Measurements from ENCODE around the gene FOXP2. TPM values are rescaled to one million over a fixed set of nuclear protein-coding genes. Genes with fewer than 3 reads are reported as not detected.
"Not testable (repeated sequence)": the region's sequence is repeated elsewhere in the genome, so short reads cannot be mapped to it uniquely, and the experiment has no call there.

The FOXP2 gene
- total RNA-seq, 1 experiment from 2014 or later, result not detected

DNA sequence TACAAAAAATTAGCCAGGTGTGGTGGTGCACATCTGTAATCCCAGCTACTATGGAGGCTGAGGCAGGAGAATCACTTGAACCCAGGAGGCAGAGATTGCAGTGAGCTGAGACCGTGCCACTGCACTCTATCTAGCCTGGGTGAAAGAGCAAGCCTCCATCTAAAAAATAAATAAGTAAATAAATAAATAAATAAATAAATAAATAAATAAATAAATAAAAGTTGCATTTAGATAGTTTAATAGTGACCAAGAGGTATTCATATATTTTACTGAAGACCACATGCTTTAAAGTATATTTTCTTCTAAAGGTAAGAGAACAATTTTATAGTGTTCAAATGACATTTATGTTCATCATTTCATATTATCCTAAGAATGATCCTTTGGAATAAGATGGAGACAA lies 82.9 kb downstream of the FOXP2 start:
- H3K4me3 ChIP-seq (ENCODE audit: low read length); H3K79me2 ChIP-seq (ENCODE audit: low read length); DNase-seq; H3K9me2 ChIP-seq (replicated peaks; ENCODE audit: insufficient read depth, low read length); H3K27ac ChIP-seq (ENCODE audit: low read length); H3K9ac ChIP-seq (ENCODE audit: low read length); H3K4me2 ChIP-seq (ENCODE audit: low read depth, low read length, poor library complexity, severe bottlenecking); H3K36me3 ChIP-seq (ENCODE audit: insufficient read depth, low read length); H3K4me1 ChIP-seq (ENCODE audit: low read length); H3K27me3 ChIP-seq (ENCODE audit: low read length); H2AFZ ChIP-seq (ENCODE audit: low read length); H4K20me1 ChIP-seq (ENCODE audit: insufficient read depth, low read depth, low read length): not testable (repeated sequence)
- H3K9me3 ChIP-seq (ENCODE audit: low read length), result peaks cover 16% of the 10 kb centered on the region

DNA sequence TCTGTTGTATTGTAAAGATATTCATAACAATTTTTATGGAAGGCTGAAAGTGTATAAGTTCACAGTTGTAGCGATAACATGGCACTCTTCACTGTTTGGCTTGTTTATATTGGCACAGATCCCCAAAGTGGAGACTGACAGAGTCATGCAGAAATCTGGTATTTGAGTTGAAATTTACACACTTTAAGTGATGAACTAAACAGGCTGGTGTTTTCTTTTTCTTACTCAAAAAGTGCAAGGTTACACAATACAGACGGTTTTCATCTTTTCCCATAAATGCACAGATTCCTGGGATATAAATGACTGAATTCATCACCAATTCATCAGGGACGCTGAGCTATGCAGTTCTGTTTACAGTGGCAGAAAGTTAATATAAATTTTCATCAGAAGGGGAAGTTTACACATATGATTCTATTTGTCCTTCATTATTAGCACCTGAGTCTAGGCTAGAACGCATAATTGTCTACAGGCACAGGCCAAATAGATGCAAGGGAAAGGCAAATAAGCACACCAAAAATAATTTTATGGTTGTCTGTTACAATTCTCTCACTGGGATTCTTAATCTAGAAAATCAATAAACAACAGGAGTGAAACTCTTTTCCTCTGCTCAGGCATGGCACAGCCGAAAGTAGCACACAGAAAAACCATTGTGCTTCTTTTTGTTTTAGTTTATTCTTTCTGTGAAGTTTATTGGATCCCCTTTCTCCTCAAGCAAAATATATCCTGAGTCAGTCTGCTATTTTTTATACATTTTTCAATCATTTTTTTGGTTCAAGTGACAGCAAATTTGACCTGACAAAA lies 88.0 kb downstream of the FOXP2 start:
- no peaks in the 10 kb centered on the region for H3K9me2 ChIP-seq (replicated peaks; ENCODE audit: insufficient read depth, low read length)
- no peaks in the 10 kb centered on the region for H3K27me3 ChIP-seq (ENCODE audit: low read length)
- no peaks in the 10 kb centered on the region for H3K4me1 ChIP-seq (ENCODE audit: low read length)
- no peak for DNase-seq
- H3K36me3 ChIP-seq (ENCODE audit: insufficient read depth, low read length), result no peaks in the 10 kb centered on the region
- no peak overlapping the region for H3K4me2 ChIP-seq (ENCODE audit: low read depth, low read length, poor library complexity, severe bottlenecking)
- H4K20me1 ChIP-seq (ENCODE audit: insufficient read depth, low read depth, low read length), result no peaks in the 10 kb centered on the region
- no peak overlapping the region for H3K4me3 ChIP-seq (ENCODE audit: low read length)
- no peaks in the 10 kb centered on the region for H3K79me2 ChIP-seq (ENCODE audit: low read length)
- no peak overlapping the region for H3K9ac ChIP-seq (ENCODE audit: low read length)
- H3K27ac ChIP-seq (ENCODE audit: low read length), result no peak overlapping the region
- peaks cover 26% of the 10 kb centered on the region for H3K9me3 ChIP-seq (ENCODE audit: low read length)
- no peak overlapping the region for H2AFZ ChIP-seq (ENCODE audit: low read length)

DNA sequence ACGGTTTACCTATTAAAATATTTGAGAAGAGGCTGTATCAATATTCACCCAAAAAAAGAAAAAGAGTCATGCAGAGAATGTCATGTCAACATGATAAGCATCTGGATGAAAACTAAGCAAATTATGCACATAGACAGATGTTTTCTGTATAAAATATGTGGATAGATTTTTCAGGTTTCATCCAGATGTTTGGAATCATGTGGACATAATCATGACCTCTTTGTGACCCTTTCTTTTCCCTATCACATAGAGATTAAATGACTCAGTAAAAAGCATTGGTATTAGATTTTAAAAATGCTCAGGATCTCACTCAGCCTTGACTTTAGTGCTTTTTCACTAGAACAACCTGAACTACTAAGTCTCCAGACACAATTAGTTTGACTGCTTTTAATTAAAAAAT lies 90.0 kb downstream of the FOXP2 start:
- no peak for DNase-seq
- no peaks in the 10 kb centered on the region for H3K36me3 ChIP-seq (ENCODE audit: insufficient read depth, low read length)
- no peaks in the 10 kb centered on the region for H4K20me1 ChIP-seq (ENCODE audit: insufficient read depth, low read depth, low read length)
- H3K9me3 ChIP-seq (ENCODE audit: low read length), result peaks cover 26% of the 10 kb centered on the region; the same call in 1 of the 2 replicates
- H3K9ac ChIP-seq (ENCODE audit: low read length), result no peak overlapping the region
- H3K27ac ChIP-seq (ENCODE audit: low read length), result no peak overlapping the region
- H3K79me2 ChIP-seq (ENCODE audit: low read length), result no peaks in the 10 kb centered on the region
- H3K4me3 ChIP-seq (ENCODE audit: low read length), result no peak overlapping the region
- H3K9me2 ChIP-seq (replicated peaks; ENCODE audit: insufficient read depth, low read length), result no peaks in the 10 kb centered on the region
- no peak overlapping the region for H3K4me2 ChIP-seq (ENCODE audit: low read depth, low read length, poor library complexity, severe bottlenecking)
- no peak overlapping the region for H2AFZ ChIP-seq (ENCODE audit: low read length)
- no peaks in the 10 kb centered on the region for H3K4me1 ChIP-seq (ENCODE audit: low read length)
- no peaks in the 10 kb centered on the region for H3K27me3 ChIP-seq (ENCODE audit: low read length)

DNA sequence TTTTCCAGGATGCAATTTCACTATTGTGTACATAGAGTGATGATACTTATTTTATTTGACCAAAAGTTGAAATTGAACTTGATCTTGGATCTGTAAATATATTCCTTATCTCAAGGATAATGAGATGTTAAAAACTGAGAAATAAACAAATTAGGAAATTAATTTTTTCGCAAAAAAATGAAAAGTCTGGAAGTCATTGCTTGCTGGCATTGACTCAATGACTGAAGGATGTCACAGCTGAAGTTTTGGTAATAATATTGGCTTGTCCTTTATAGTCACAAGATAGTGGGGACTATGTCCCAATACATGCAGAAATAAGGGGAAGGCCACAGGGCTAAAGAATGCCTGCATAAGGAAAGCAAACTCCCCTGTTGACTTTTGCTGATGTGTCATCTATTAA lies 92.8 kb downstream of the FOXP2 start:
- Histone ChIP-seq H3K4me1 (ENCODE audit: low read length) (no peaks in the 10 kb centered on the region), H3K27ac (ENCODE audit: low read length) (no peak overlapping the region), H3K27me3 (ENCODE audit: low read length) (no peaks in the 10 kb centered on the region), H2AFZ (ENCODE audit: low read length) (no peak overlapping the region), H3K79me2 (ENCODE audit: low read length) (no peaks in the 10 kb centered on the region), H3K9me3 (ENCODE audit: low read length) (peaks cover 32% of the 10 kb centered on the region), H3K9me2 (replicated peaks; ENCODE audit: insufficient read depth, low read length) (no peaks in the 10 kb centered on the region), H4K20me1 (ENCODE audit: insufficient read depth, low read depth, low read length) (no peaks in the 10 kb centered on the region), H3K4me3 (ENCODE audit: low read length) (no peak overlapping the region), H3K36me3 (ENCODE audit: insufficient read depth, low read length) (no peaks in the 10 kb centered on the region), H3K4me2 (ENCODE audit: low read depth, low read length, poor library complexity, severe bottlenecking) (no peak overlapping the region), H3K9ac (ENCODE audit: low read length) (no peak overlapping the region)
- no peak for DNase-seq

DNA sequence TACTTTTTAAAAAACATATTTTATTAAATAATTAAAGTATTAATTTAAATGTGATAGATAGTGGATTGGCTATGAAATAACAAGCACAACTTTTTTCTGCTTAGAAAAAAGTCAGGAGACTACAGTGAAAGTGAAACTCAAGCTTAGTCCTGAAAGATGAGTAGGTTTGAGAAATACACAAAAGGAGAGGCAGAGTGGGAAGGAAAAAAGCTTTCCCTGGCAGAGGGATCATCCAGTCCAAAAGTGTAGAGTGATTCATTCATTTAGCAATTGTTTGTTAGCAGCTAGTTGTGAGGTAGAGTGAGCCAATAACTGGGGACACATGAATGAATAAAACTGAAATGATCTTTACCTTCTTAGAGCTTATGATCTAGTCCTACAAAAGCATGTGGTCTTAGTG lies 93.5 kb downstream of the FOXP2 start:
- Histone ChIP-seq H3K79me2 (ENCODE audit: low read length) (no peaks in the 10 kb centered on the region), H3K9me3 (ENCODE audit: low read length) (peaks cover 29% of the 10 kb centered on the region), H3K36me3 (ENCODE audit: insufficient read depth, low read length) (no peaks in the 10 kb centered on the region), H3K4me2 (ENCODE audit: low read depth, low read length, poor library complexity, severe bottlenecking) (no peak overlapping the region), H3K9me2 (replicated peaks; ENCODE audit: insufficient read depth, low read length) (no peaks in the 10 kb centered on the region), H3K27me3 (ENCODE audit: low read length) (no peaks in the 10 kb centered on the region), H4K20me1 (ENCODE audit: insufficient read depth, low read depth, low read length) (no peaks in the 10 kb centered on the region), H3K9ac (ENCODE audit: low read length) (no peak overlapping the region), H3K4me3 (ENCODE audit: low read length) (no peak overlapping the region), H3K4me1 (ENCODE audit: low read length) (no peaks in the 10 kb centered on the region), H3K27ac (ENCODE audit: low read length) (no peak overlapping the region), H2AFZ (ENCODE audit: low read length) (no peak overlapping the region)
- DNase-seq, result no peak

DNA sequence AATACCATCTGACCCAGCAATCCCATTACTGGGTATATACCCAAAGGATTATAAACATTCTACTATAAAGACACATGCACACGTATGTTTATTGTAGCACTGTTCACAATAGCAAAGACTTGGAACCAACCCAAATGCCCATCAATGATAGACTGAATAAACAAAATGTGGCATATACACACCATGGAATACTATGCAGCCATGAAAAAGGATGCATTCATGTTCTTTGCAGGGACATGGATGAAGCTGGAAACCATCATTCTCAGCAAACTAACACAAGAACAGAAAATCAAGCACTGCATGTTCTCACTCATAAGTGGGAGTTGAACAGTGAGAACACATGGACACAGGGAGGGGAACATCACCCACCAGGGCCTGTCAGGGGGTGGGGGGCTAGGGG lies 96.2 kb downstream of the FOXP2 start:
- H3K9me2 ChIP-seq (replicated peaks; ENCODE audit: insufficient read depth, low read length); H2AFZ ChIP-seq (ENCODE audit: low read length); H3K9ac ChIP-seq (ENCODE audit: low read length); H3K4me3 ChIP-seq (ENCODE audit: low read length); H3K27me3 ChIP-seq (ENCODE audit: low read length); H3K27ac ChIP-seq (ENCODE audit: low read length); H3K4me1 ChIP-seq (ENCODE audit: low read length); H3K79me2 ChIP-seq (ENCODE audit: low read length); H4K20me1 ChIP-seq (ENCODE audit: insufficient read depth, low read depth, low read length); DNase-seq; H3K4me2 ChIP-seq (ENCODE audit: low read depth, low read length, poor library complexity, severe bottlenecking); H3K36me3 ChIP-seq (ENCODE audit: insufficient read depth, low read length): not testable (repeated sequence)
- H3K9me3 ChIP-seq (ENCODE audit: low read length), result peaks cover 27% of the 10 kb centered on the region

DNA sequence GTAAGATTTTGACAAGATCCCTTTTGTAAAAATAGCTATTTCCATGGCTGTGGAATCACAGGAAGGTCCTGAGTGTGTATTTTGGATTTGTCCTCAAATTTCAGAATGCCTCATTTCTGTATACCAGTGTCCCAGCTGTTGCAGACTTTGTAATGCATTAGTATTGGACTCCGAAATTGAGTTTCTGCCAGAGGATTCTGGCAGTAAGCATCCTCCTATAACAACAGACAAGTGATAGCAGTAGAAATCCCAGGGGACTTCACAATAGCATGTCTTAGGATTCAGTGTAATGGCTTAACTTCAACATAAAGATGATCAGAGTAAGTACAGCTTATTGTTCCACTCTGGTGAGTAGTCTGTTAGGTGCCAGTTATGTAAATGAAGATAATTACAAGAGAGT lies 104.6 kb downstream of the FOXP2 start:
- Histone ChIP-seq H3K9me2 (replicated peaks; ENCODE audit: insufficient read depth, low read length) (no peaks in the 10 kb centered on the region), H3K4me1 (ENCODE audit: low read length) (no peaks in the 10 kb centered on the region), H3K36me3 (ENCODE audit: insufficient read depth, low read length) (no peaks in the 10 kb centered on the region), H3K9me3 (ENCODE audit: low read length) (peaks cover 11% of the 10 kb centered on the region; the same call in 1 of the 2 replicates), H2AFZ (ENCODE audit: low read length) (no peak overlapping the region), H3K4me3 (ENCODE audit: low read length) (no peak overlapping the region), H3K4me2 (ENCODE audit: low read depth, low read length, poor library complexity, severe bottlenecking) (no peak overlapping the region), H3K9ac (ENCODE audit: low read length) (no peak overlapping the region), H3K27me3 (ENCODE audit: low read length) (no peaks in the 10 kb centered on the region), H4K20me1 (ENCODE audit: insufficient read depth, low read depth, low read length) (no peaks in the 10 kb centered on the region), H3K79me2 (ENCODE audit: low read length) (no peaks in the 10 kb centered on the region), H3K27ac (ENCODE audit: low read length) (no peak overlapping the region)
- no peak for DNase-seq

DNA sequence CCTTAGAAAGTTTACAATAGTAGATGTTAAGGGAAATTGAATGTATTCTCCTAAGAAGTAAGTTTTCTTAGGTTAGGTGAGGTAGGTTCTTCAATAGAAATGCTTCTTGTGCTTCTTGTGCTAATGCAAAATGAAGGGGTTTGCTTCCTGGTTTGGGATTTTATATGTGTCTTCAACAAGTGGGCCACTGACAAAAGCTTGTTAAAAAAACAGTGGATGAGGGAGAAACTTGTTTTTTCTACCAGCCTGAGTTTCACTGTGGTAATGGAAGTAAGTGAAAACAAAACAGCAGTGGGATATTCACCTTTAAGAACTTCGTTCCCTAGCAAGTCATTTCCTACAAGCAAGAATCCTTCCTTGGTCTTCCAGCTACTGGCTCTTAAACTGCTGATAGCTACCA lies 107.5 kb downstream of the FOXP2 start:
- Histone ChIP-seq H3K4me3 (ENCODE audit: low read length) (no peak overlapping the region), H3K79me2 (ENCODE audit: low read length) (no peaks in the 10 kb centered on the region), H3K27me3 (ENCODE audit: low read length) (no peaks in the 10 kb centered on the region), H3K4me1 (ENCODE audit: low read length) (no peaks in the 10 kb centered on the region), H3K9me3 (ENCODE audit: low read length) (peaks cover 19% of the 10 kb centered on the region), H3K9ac (ENCODE audit: low read length) (no peak overlapping the region), H4K20me1 (ENCODE audit: insufficient read depth, low read depth, low read length) (no peaks in the 10 kb centered on the region), H2AFZ (ENCODE audit: low read length) (no peak overlapping the region), H3K36me3 (ENCODE audit: insufficient read depth, low read length) (no peaks in the 10 kb centered on the region), H3K9me2 (replicated peaks; ENCODE audit: insufficient read depth, low read length) (no peaks in the 10 kb centered on the region), H3K27ac (ENCODE audit: low read length) (no peak overlapping the region), H3K4me2 (ENCODE audit: low read depth, low read length, poor library complexity, severe bottlenecking) (no peak overlapping the region)
- no peak for DNase-seq

Data from Karpas-422 (cell line).